Measurements from ENCODE around the gene KAZN.

KAZN gene

GRCh38 chr1:15068997-15069396 lies 470.5 kb downstream of the KAZN start:
- no peak for TF ChIP-seq CTCF (conservative IDR thresholded peaks at IDR 0.05; ENCODE audit: low read depth, low read length)

GRCh38 chr1:15070145-15070748 lies 471.8 kb downstream of the KAZN start:
- TF ChIP-seq CTCF (conservative IDR thresholded peaks at IDR 0.05; ENCODE audit: low read depth, low read length), result no peak
- H3K4me3 ChIP-seq (ENCODE audit: low read depth, low read length), result no peak overlapping the region
- no peak for DNase-seq (ENCODE audit: low read depth)

More at GRCh38 chr1:15068997-15069396, 470.5 kb downstream of the KAZN start:
- no peak overlapping the region for H3K4me3 ChIP-seq (ENCODE audit: low read depth, low read length)
- DNase-seq (ENCODE audit: low read depth), result no peak

GRCh38 chr1:15071936-15072335 lies 473.5 kb downstream of the KAZN start:
- H3K4me3 ChIP-seq (ENCODE audit: low read depth, low read length), result no peak overlapping the region
- no peak for DNase-seq (ENCODE audit: low read depth)
- no peak for TF ChIP-seq CTCF (conservative IDR thresholded peaks at IDR 0.05; ENCODE audit: low read depth, low read length)

GRCh38 chr1:15073799-15074308 lies 475.4 kb downstream of the KAZN start:
- DNase-seq (ENCODE audit: low read depth), result no peak
- H3K4me3 ChIP-seq (ENCODE audit: low read depth, low read length), result no peak overlapping the region
- TF ChIP-seq CTCF (conservative IDR thresholded peaks at IDR 0.05; ENCODE audit: low read depth, low read length), result no peak

GRCh38 chr1:15075175-15075574 lies 476.7 kb downstream of the KAZN start:
- no peak overlapping the region for H3K4me3 ChIP-seq (ENCODE audit: low read depth, low read length)
- TF ChIP-seq CTCF (conservative IDR thresholded peaks at IDR 0.05; ENCODE audit: low read depth, low read length), result no peak
- DNase-seq (ENCODE audit: low read depth), result no peak

GRCh38 chr1:15075817-15076216 lies 477.3 kb downstream of the KAZN start:
- H3K4me3 ChIP-seq (ENCODE audit: low read depth, low read length), result no peak overlapping the region
- DNase-seq (ENCODE audit: low read depth), result no peak
- TF ChIP-seq CTCF (conservative IDR thresholded peaks at IDR 0.05; ENCODE audit: low read depth, low read length), result no peak

GRCh38 chr1:15076807-15077206 lies 478.3 kb downstream of the KAZN start:
- DNase-seq (ENCODE audit: low read depth), result no peak
- TF ChIP-seq CTCF (conservative IDR thresholded peaks at IDR 0.05; ENCODE audit: low read depth, low read length), result no peak
- no peak overlapping the region for H3K4me3 ChIP-seq (ENCODE audit: low read depth, low read length)

All from choroid plexus epithelial cell (primary cell).